ENCODE data around the gene FAM50A. TPM values are rescaled to one million over a fixed set of nuclear protein-coding genes. Genes with fewer than 3 reads are reported as not detected.

The FAM50A gene
- total RNA-seq, 1 donor from 2014 or later: 88.5 TPM

DNA sequence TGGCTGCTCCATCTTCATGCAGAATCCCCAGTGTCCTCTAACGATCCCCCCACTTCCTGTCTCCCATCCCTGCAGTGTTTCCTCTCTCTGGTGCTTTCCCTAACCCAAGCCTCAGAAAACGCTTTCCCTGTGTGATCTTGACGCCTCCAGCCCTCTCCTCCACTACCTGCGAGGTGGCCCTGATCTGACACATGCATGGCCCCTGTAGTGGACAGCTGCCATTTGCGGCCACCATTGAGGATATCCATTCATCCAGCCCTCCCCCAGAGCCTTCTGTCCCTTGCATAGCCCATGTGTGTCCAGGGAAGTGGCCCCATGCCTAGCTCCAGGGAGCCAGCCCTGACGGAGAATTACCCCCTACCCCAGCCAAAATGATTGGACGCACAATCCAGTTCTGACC is 39.4 kb downstream of the FAM50A start:
- TF ChIP-seq, protein P1, sequence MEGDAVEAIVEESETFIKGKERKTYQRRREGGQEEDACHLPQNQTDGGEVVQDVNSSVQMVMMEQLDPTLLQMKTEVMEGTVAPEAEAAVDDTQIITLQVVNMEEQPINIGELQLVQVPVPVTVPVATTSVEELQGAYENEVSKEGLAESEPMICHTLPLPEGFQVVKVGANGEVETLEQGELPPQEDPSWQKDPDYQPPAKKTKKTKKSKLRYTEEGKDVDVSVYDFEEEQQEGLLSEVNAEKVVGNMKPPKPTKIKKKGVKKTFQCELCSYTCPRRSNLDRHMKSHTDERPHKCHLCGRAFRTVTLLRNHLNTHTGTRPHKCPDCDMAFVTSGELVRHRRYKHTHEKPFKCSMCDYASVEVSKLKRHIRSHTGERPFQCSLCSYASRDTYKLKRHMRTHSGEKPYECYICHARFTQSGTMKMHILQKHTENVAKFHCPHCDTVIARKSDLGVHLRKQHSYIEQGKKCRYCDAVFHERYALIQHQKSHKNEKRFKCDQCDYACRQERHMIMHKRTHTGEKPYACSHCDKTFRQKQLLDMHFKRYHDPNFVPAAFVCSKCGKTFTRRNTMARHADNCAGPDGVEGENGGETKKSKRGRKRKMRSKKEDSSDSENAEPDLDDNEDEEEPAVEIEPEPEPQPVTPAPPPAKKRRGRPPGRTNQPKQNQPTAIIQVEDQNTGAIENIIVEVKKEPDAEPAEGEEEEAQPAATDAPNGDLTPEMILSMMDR (IDR thresholded peaks at IDR 0.05; ENCODE audit: insufficient read depth, low read length, severe bottlenecking): no peak
- no peak for FAIRE-seq
- Histone ChIP-seq H3K27me3 (ENCODE audit: control insufficient read depth, insufficient read depth, low read length) (no peaks in the 10 kb centered on the region), H3K4me3 (ENCODE audit: low read depth, low read length) (no peak overlapping the region), H3K36me3 (ENCODE audit: control insufficient read depth, insufficient read depth, low read length) (peaks cover 8% of the 10 kb centered on the region)
- no peak for DNase-seq (ENCODE audit: low read depth)

DNA sequence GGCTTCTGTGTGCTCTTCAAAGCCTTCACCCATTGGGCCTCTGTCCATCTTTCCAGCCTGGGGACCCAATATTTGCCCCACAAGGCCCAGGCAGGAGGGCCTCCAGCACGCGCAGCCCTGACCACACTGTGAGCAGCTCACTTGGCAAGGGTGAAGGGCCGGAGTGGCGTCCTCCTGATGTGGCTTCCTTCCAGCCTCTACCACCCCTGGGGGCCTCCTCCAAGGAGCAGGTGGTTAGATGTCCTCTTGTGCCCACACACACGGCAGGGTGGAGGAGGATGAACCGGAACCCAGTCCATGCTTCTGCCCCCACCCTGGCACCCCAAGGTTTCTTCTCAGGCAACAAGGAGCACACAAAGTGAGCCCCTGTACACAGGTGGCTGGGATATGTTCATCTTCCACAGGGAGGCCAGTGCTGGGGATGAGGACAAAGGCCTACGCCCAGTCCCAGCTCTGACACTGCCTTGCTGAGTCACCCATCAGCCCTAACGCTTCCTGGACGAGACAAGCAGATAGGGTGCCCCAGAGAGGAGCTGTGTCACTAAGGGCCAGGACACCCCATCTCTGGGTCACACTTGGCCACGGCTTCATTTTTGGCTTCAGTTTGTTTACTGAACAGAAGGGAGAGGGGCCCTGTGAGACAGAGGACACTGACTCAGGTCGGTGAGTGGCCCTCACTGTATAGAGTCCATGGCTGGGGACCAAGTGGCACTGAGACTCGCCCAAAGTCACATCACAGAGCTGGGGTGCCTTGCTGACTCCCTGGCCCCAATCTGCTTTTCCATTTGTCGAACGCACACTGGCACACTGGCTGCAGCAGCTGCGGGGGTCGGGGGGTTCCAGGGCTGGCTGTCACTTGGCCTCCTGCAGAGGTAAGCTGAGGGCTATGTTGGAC is 40.6 kb downstream of the FAM50A start:
- Histone ChIP-seq H3K36me3 (ENCODE audit: control insufficient read depth, insufficient read depth, low read length) (peaks cover 8% of the 10 kb centered on the region), H3K27me3 (ENCODE audit: control insufficient read depth, insufficient read depth, low read length) (no peaks in the 10 kb centered on the region), H3K4me3 (ENCODE audit: low read depth, low read length) (no peak overlapping the region)
- TF ChIP-seq, protein P1 (IDR thresholded peaks at IDR 0.05; ENCODE audit: insufficient read depth, low read length, severe bottlenecking): no peak
- FAIRE-seq: no peak
- peak; percentile 29 for DNase-seq (ENCODE audit: low read depth)

DNA sequence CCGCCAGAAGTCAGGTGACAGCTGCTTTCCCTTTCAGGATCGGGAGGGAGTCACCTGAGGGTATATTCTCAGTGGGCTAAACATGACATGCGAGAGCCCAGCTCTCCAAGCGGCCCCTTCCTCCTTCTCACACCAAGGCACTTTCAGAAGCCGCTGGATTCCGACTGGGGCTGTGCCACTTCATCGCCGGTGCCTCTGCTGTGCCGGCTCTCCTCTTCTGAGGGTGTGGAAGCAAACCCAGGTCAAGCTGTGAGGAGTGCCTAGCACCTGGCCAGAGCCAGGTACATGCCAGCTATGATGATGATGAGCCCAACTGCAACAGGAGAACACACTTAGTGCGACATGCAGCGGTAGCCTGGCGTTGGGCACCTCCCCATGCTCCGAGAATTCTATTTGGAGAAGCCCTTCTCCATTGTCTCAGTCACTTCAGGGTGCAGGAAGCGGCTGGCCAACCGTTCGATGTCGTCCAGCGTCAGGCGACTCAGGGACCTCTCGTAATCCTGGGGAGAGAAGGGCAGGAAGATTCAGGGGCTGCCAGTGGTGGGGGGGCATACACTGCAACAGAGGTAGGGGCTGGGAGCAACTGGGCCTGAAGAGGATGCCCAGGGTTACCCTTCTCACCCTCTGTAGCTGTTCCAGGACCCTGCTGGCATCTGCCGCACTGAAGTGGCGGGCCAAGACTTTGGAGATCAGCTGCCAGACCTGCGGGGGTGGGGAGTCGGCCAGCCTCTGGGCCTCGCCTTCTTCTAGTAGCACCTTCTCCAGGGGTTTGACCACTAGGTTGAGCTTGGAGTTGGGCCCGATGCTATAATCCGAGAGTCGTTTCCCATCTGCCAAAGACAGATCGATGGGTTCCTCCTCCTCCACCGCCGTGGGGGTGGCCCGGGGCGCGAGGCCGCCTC is 41.5 kb downstream of the FAM50A start:
- DNase-seq (ENCODE audit: low read depth) (no peak), FAIRE-seq (no peak)
- Histone ChIP-seq H3K4me3 (ENCODE audit: low read depth, low read length) (peak overlapping the region; percentile 54), H3K27me3 (ENCODE audit: control insufficient read depth, insufficient read depth, low read length) (no peaks in the 10 kb centered on the region), H3K36me3 (ENCODE audit: control insufficient read depth, insufficient read depth, low read length) (peaks cover 8% of the 10 kb centered on the region)
- TF ChIP-seq, protein P1 (IDR thresholded peaks at IDR 0.05; ENCODE audit: insufficient read depth, low read length, severe bottlenecking): no peak

DNA sequence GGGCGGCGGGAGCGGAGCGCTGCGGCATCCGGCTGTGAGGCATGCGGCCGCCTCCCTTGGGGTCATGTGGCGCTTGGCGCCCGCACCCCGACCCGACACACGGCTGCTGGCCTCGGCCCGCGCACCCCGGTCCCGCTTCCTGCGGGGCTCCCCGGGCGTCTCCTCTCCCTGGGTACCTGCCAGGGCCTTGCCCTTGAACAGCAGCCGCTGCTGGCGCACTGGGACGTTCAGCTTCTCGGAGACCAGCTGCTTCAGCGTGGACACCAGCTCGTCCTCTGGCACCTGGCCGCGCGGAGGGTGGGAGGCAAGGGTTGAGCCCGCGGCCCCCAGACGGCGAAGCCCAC is 42.1 kb downstream of the FAM50A start:
- no peaks in the 10 kb centered on the region for H3K27me3 ChIP-seq (ENCODE audit: control insufficient read depth, insufficient read depth, low read length)
- no peak for FAIRE-seq
- no peak for DNase-seq (ENCODE audit: low read depth)
- H3K36me3 ChIP-seq (ENCODE audit: control insufficient read depth, insufficient read depth, low read length): peaks cover 8% of the 10 kb centered on the region
- TF ChIP-seq, protein P1 (IDR thresholded peaks at IDR 0.05; ENCODE audit: insufficient read depth, low read length, severe bottlenecking): no peak
- H3K4me3 ChIP-seq (ENCODE audit: low read depth, low read length): peak overlapping the region; percentile 54

DNA sequence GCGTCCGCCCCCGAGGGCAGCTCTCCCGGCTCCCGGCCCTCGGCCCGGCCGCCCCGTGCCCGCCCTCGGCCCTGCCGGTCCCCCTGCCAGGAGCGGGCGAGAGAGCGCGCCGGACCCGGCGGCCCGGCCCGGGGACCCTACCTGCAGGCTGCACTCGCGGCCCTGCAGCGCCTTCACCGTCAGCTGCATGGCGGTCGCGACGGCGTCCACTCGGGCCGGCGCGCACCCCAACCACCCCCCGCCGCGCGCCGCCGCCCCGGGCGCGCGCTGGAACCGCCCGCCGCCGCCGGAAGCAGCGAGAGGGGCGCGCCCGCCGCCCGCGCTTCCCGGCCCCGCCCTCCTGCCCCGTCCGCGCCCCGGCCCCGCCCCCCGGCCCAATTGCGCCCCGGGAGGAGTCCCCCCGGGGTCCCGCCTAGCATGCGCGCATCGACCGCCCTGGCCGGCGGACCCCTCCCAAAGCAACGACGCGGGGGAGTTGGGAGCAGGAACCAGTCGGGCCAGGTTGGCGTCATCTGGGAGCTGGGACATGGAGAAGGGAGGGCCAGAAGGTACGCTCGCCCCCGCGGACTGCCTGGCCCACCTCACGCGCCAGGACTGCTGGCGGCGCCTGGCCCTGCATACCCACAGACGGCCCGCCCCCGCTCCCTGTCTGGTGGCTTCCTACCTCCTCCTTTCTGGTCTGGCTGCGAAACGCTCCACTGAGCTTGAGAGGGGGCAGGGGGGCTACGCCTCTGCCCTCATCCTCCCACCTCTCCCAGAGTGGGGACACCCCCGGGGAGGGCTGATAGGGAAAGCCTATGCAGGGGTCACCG is 42.7 kb downstream of the FAM50A start, which contains the start of gene UBL4A:
Gene UBL4A (minus strand): TSS at position 220 of the 812 bp plus-strand sequence. CDS start 31 bp downstream, at position 189.
- DNase-seq (ENCODE audit: low read depth) (peak; percentile 51), FAIRE-seq (no peak)
- Histone ChIP-seq H3K4me3 (ENCODE audit: low read depth, low read length) (peak within 1 kb of the TSS; percentile 54), H3K27me3 (ENCODE audit: control insufficient read depth, insufficient read depth, low read length) (no peaks in the 10 kb centered on the region), H3K36me3 (ENCODE audit: control insufficient read depth, insufficient read depth, low read length) (peaks cover 8% of the 10 kb centered on the region)
- TF ChIP-seq, protein P1 (IDR thresholded peaks at IDR 0.05; ENCODE audit: insufficient read depth, low read length, severe bottlenecking): no peak

Data from bronchial epithelial cell (primary cell).